K562 (cell line): ENCODE data around the gene RERE. TPM values are rescaled to one million over a fixed set of nuclear protein-coding genes. Genes with fewer than 3 reads are reported as not detected.

Experiments used
- ATAC-seq: fragments of 200-7000 bp; cut with Tn5 transposase; 3 replicates; pipeline ENCODE4 v1.9.1; 2020; ENCODE audit warnings: moderate library complexity
- BruUV-seq: library from RNA; stranded (reverse); fragments of 400-500 nt; replicated peaks from 2 replicates; lab custom pipeline; 2021; lab: Mats Ljungman, UMichigan
- CTCF ChIA-PET: fragments of 300-600 bp; formaldehyde crosslinking; extraction: SDS; loops from one replicate; lab custom pipeline; 2021; ENCODE audit warnings: low intra/inter-chr PET ratio; lab: Yijun Ruan, JAX
- POLR2A ChIA-PET: fragments of 300-600, 350-650 bp; sonication (Branson Sonifier 250); formaldehyde crosslinking; extraction: SDS; loops from one replicate; lab custom pipeline; 2021; ENCODE audit warnings: antibody characterized with exemption, inconsistent platforms; lab: Yijun Ruan, JAX
- DNase-seq, 4 experiments: peaks; one replicate each; pipeline versions ENCODE4 v3.0.0 to v3.0.0-alpha.2; 2011 to 2018; ENCODE audit warnings: low spot score in 3 of 4, mixed read lengths in 3 of 4; ENCODE audit errors: extremely low read depth in 1 of 4
- FAIRE-seq: peaks from 2 replicates; lab custom pipeline; 2011; peaks lifted over from hg19 to GRCh38; lab: Jason Lieb, UNC
- H2AFZ ChIP-seq: 2 replicates; pipeline ENCODE4 v1.6.0; 2011; ENCODE audit warnings: low read depth, low read length, control low read depth, inconsistent platforms
- H3K27ac ChIP-seq: fragments of 200-600 bp; 3 replicates; pipeline ENCODE4 v1.8.0; 2011; ENCODE audit warnings: low read depth, mild to moderate bottlenecking, control low read depth, inconsistent platforms, low read length, moderate library complexity, mixed read lengths; ENCODE audit errors: extremely low read depth
- H3K27me3 ChIP-seq, 2 experiments: fragments of 300-600 bp in 1 of 2; 2 replicates in 1 of 2; 3 replicates in 1 of 2; pipeline versions ENCODE4 v1.6.0 to v1.8.0; 2011; ENCODE audit warnings: inconsistent platforms in 2 of 2, low read length in 2 of 2, mild to moderate bottlenecking in 1 of 2, mixed read lengths in 1 of 2, moderate library complexity in 1 of 2; ENCODE audit not compliant: control insufficient read depth in 2 of 2, insufficient read depth in 2 of 2
- H3K36me3 ChIP-seq: fragments of 300-600 bp; 3 replicates; pipeline ENCODE4 v1.8.0; 2011; ENCODE audit warnings: mild to moderate bottlenecking, low read length, inconsistent platforms; ENCODE audit not compliant: control insufficient read depth, insufficient read depth
- H3K4me1 ChIP-seq, 2 experiments: fragments of 200-600 bp in 1 of 2; replicated peaks in 1 of 2; 2 replicates in 1 of 2; 3 replicates in 1 of 2; pipeline versions ENCODE4 v1.5.1 to v1.8.0; 2011; ENCODE audit warnings: inconsistent platforms in 2 of 2, low read length in 2 of 2, mild to moderate bottlenecking in 1 of 2, mixed read lengths in 1 of 2, moderate library complexity in 1 of 2; ENCODE audit not compliant: control insufficient read depth in 2 of 2, insufficient read depth in 2 of 2
- H3K4me2 ChIP-seq: 2 replicates; pipeline ENCODE4 v1.6.1; 2011; ENCODE audit warnings: low read length, control low read depth, inconsistent platforms, mixed read lengths; ENCODE audit not compliant: insufficient read depth
- H3K4me3 ChIP-seq: fragments of 200-600 bp; sonication (generic), shearing (Covaris generic); 2 replicates; pipeline ENCODE4 v1.5.1; 2016; ENCODE audit warnings: control low read depth, inconsistent platforms
- H3K79me2 ChIP-seq: fragments of 200-600 bp; 3 replicates; pipeline ENCODE4 v1.8.0; 2011; ENCODE audit warnings: low read length, inconsistent platforms; ENCODE audit not compliant: control insufficient read depth, insufficient read depth
- H3K9ac ChIP-seq, 2 experiments: 2 replicates each; pipeline versions ENCODE4 v1.6.0 to v1.6.1; 2011; ENCODE audit warnings: low read depth in 2 of 2, low read length in 2 of 2, control low read depth in 1 of 2, inconsistent platforms in 1 of 2, mild to moderate bottlenecking in 1 of 2, mixed read lengths in 1 of 2; ENCODE audit not compliant: insufficient read depth in 1 of 2
- H3K9me1 ChIP-seq: one replicate; pipeline ENCODE4 v1.6.0; 2011; ENCODE audit warnings: inconsistent platforms, mild to moderate bottlenecking, low read length, moderate library complexity; ENCODE audit not compliant: control insufficient read depth, insufficient read depth
- H3K9me3 ChIP-seq: replicated peaks from 2 replicates; pipeline ENCODE4 v1.5.1; 2011; ENCODE audit warnings: low read depth, low read length, inconsistent platforms; ENCODE audit not compliant: control insufficient read depth, insufficient read depth
- H4K20me1 ChIP-seq: replicated peaks from 2 replicates; pipeline ENCODE4 v1.6.1; 2011; ENCODE audit warnings: low read length, inconsistent platforms, mixed read lengths; ENCODE audit not compliant: control insufficient read depth, insufficient read depth
- CEBPZ ChIP-seq: fragments of 150-350 bp; IDR thresholded peaks from 2 replicates; pipeline ENCODE4 v1.6.1; 2014; ENCODE audit warnings: low read depth, mild to moderate bottlenecking, low read length, borderline replicate concordance
- WHSC1 ChIP-seq: IDR thresholded peaks from one replicate; pipeline ENCODE4 v1.6.1; 2012; ENCODE audit warnings: low read length, control low read depth, inconsistent platforms
- ZNF121 ChIP-seq: sonication (generic); formaldehyde crosslinking; conservative IDR thresholded peaks from 2 replicates; pipeline ENCODE4 v1.8.0; 2022; ENCODE audit warnings: missing genetic modification reagents
- WGBS: fragments of 100-300 bp; shearing (Covaris generic); methylation state at CpG from one replicate; pipeline ENCODE4 v1.1.6; 2016; ENCODE audit warnings: low coverage, mixed read lengths; ENCODE audit not compliant: insufficient coverage; ENCODE audit errors: missing lambda C conversion rate; 5-methylcytosine and 5-hydroxymethylcytosine counted together
- in situ Hi-C: fragments of 300-500 bp; cut with MboI; formaldehyde crosslinking; loops from 4 replicates; pipeline ENCODE4 v1.15.0; 2018; ENCODE audit warnings: inconsistent platforms, mixed read lengths
- intact Hi-C: fragments of 100-400 bp; cut with micrococcal nuclease; formaldehyde crosslinking; loops from 2 replicates; pipeline ENCODE4 v1.14.2; 2022
- polyA plus RNA-seq, 8 experiments: library from polyadenylated mRNA; depleted of rRNA in 4 of 8; stranded (reverse) in 5 of 8; unstranded in 3 of 8; fragments of >200 nt; fragmentation: Nextera tagmentation in 2 of 8; fragmentation: Illumina TruSeq in 1 of 8; extraction: Ambion mirVana in 2 of 8; extraction: Trizol in 1 of 8; gene quantifications; 2 replicates each; pipeline versions ENCODE4 v1.2.1 to v1.2.3, GENCODE V29; 2011 to 2014; ENCODE audit warnings: inconsistent platforms in 1 of 8, missing spikeins in 1 of 8
- total RNA-seq, 7 experiments: library from RNA; depleted of rRNA in 6 of 7; stranded (reverse); fragments of >200 nt in 6 of 7; fragmentation: Illumina TruSeq in 2 of 7; extraction: Trizol in 2 of 7; gene quantifications; 2 replicates each; pipeline versions ENCODE4 v1.2.1 to v1.2.3, GENCODE V29; 2011 to 2021; ENCODE audit warnings: low replicate concordance in 1 of 7

Gene RERE
- total and polyA plus RNA-seq, 9 of the 15 experiments (the other 6 are each of a cell fraction or from before 2014, with no cell fraction given), result 3.0 to 51.5 (median 13.4) TPM

- no peak for FAIRE-seq
- Histone ChIP-seq H2AFZ (no peak overlapping the region), H3K27ac (no peak overlapping the region), H3K27me3 (no peaks in the 10 kb centered on the region), H3K79me2 (no peaks in the 10 kb centered on the region), H3K9me1 (peaks cover 3% of the 10 kb centered on the region), H3K9ac (no peak overlapping the region), H3K4me2 (no peak overlapping the region), H3K4me1 (peaks cover 11 to 12% of the 10 kb centered on the region in 2 experiments), H3K4me3 (no peak overlapping the region), H3K9me3 (no peaks in the 10 kb centered on the region), H4K20me1 (peaks cover 15% of the 10 kb centered on the region), H3K36me3 (peaks cover 22% of the 10 kb centered on the region; the same call in 2 of the 3 replicates)
- POLR2A ChIA-PET, result interaction anchor here (1.1 to 1.4 kb wide), 3 partner anchors 8 to 11 kb away, joined by 3 to 9 read pairs (median 4); no protein-coding TSS in a partner anchor
- BruUV-seq, result no TSS peak
- CTCF ChIA-PET, result interaction anchor here (0.7 kb wide), 1 partner anchor 133 kb away, joined by 3 read pairs; no protein-coding TSS in a partner anchor
- TF ChIP-seq WHSC1, result no peak
- in situ Hi-C loops (no loop called here), intact Hi-C loops (loop anchor here (10.0 kb wide), 1 partner anchor 51 kb away; no protein-coding TSS in a partner anchor)
- no peak for DNase-seq
- 0 out of 3 replicates have a peak, but pooled peaks have one; percentile 4 for ATAC-seq
- WGBS, result 42% methylated on average over 7 of the region's 7 CpGs
These were observed 36.8 kb upstream of the RERE start for GRCh38 chr1:8854240-8854639.

GRCh38 chr1:8851060-8851459 lies 33.6 kb upstream of the RERE start:
- TF ChIP-seq CEBPZ, result no peak
- TF ChIP-seq ZNF121 (CRISPR knock-in tag), result peak; percentile 81; the same call in 1 of the 2 replicates
- Histone ChIP-seq H4K20me1 (no peaks in the 10 kb centered on the region), H3K4me1 (peaks cover 2 to 11% of the 10 kb centered on the region in 2 experiments; a peak in 2 of 5 replicates), H3K9me1 (no peaks in the 10 kb centered on the region), H3K27ac (no peak overlapping the region), H3K79me2 (no peaks in the 10 kb centered on the region), H2AFZ (no peak overlapping the region), H3K4me3 (no peak overlapping the region), H3K9ac (no peak overlapping the region), H3K9me3 (no peaks in the 10 kb centered on the region), H3K27me3 (no peaks in the 10 kb centered on the region), H3K36me3 (no peaks in the 10 kb centered on the region), H3K4me2 (no peak overlapping the region)
- no TSS peak for BruUV-seq
- ChIA-PET CTCF (no interaction called here), POLR2A (interaction anchor here (0.6 to 3.8 kb wide), 2 partner anchors 15 to 433 kb away, joined by 4 to 20 read pairs; no protein-coding TSS in a partner anchor)
- 33% methylated on average over 4 of the region's 5 CpGs for WGBS
- ATAC-seq (no peak), FAIRE-seq (no peak), DNase-seq (no peak)
- in situ Hi-C loops, result no loop called here
- intact Hi-C loops, result loop anchor here (10.0 kb wide), 1 partner anchor 54 kb away; no protein-coding TSS in a partner anchor
